Measurements from ENCODE around the gene FOSL1.
A peak's percentile ranks its signal among the peaks of the same experiment; 100 is the strongest.

FOSL1 gene

GRCh38 chr11:65919573-65920371 is 19.6 kb upstream of the FOSL1 start:
- DNase-seq, result peak; percentile 29

GRCh38 chr11:65919141-65919572 is 19.0 kb upstream of the FOSL1 start, which contains the start of gene DRAP1:
Gene DRAP1, plus strand, starts transcription at chr11:65919426. Its CDS starts 76 bp downstream, at chr11:65919502.
- DNase-seq, result peak; percentile 97

GRCh38 chr11:65918211-65919140 is 18.3 kb upstream of the FOSL1 start, which contains the start of gene C11orf68:
Gene C11orf68, minus strand, starts transcription at chr11:65919062. Its CDS starts 31 bp downstream, at chr11:65919031.
- DNase-seq, result peak; percentile 59

- DNase-seq, result no peak
These were observed 17.4 kb upstream of the FOSL1 start for GRCh38 chr11:65917434-65918210.

GRCh38 chr11:65917077-65917433 is 16.9 kb upstream of the FOSL1 start:
- no peak for DNase-seq

- no peak for DNase-seq
These were observed 16.2 kb upstream of the FOSL1 start for GRCh38 chr11:65916391-65916790.

GRCh38 chr11:65915821-65916251 is 15.6 kb upstream of the FOSL1 start:
- DNase-seq, result peak; percentile 46

- no peak for DNase-seq
These were observed 15.1 kb upstream of the FOSL1 start for GRCh38 chr11:65915101-65915820.

GRCh38 chr11:65912845-65913244 is 12.7 kb upstream of the FOSL1 start:
- no peak for DNase-seq

GRCh38 chr11:65911682-65912568 is 11.7 kb upstream of the FOSL1 start:
- peak; percentile 58 for DNase-seq

GRCh38 chr11:65907878-65908277 is 7.7 kb upstream of the FOSL1 start:
- no peak for DNase-seq

- DNase-seq, result peak; percentile 89
These were observed 6.4 kb upstream of the FOSL1 start for GRCh38 chr11:65906602-65907001.

- DNase-seq, result no peak
These were observed 3.5 kb upstream of the FOSL1 start for GRCh38 chr11:65903715-65904114.

GRCh38 chr11:65903068-65903481 is 2.9 kb upstream of the FOSL1 start:
- no peak for DNase-seq

GRCh38 chr11:65900899-65901180 is 652 bp upstream of the FOSL1 start:
- no peak for DNase-seq

- peak; percentile 73 for DNase-seq
These were observed 648 bp downstream of the FOSL1 start for GRCh38 chr11:65899356-65900124.

- peak; percentile 26 for DNase-seq
These were observed 1.4 kb downstream of the FOSL1 start for GRCh38 chr11:65898656-65899355.

GRCh38 chr11:65897020-65897471 is 3.1 kb downstream of the FOSL1 start:
- no peak for DNase-seq
